H1 (cell line): Measurements from ENCODE around the gene ANKRD65.

Source experiments
- CEBPB ChIP-seq: IDR thresholded peaks from 2 replicates; pipeline ENCODE4 v1.6.1; 2012; ENCODE audit warnings: low read depth, low read length
- EZH2 ChIP-seq: fragments of 200-600 bp; sonication (generic); IDR thresholded peaks from 2 replicates; pipeline ENCODE4 v1.7.1; 2012; ENCODE audit warnings: low read depth, mild to moderate bottlenecking, moderate library complexity, low read length, inconsistent platforms; ENCODE audit not compliant: severe bottlenecking
- NRF1 ChIP-seq: IDR thresholded peaks from 2 replicates; pipeline ENCODE4 v1.6.1; 2011; ENCODE audit warnings: mild to moderate bottlenecking, low read depth, low read length, improper control_type of control experiment
- PHF8 ChIP-seq: fragments of 200-600 bp; sonication (generic); conservative IDR thresholded peaks from 2 replicates; pipeline ENCODE4 v1.7.1; 2012; ENCODE audit warnings: low read depth, mild to moderate bottlenecking, inconsistent platforms, low read length, moderate library complexity
- RAD21 ChIP-seq, 2 experiments: IDR thresholded peaks in 1 of 2; conservative IDR thresholded peaks in 1 of 2; 2 replicates each; pipeline ENCODE4 v1.6.1; 2011; ENCODE audit warnings: low read depth in 2 of 2, low read length in 2 of 2, improper control_type of control experiment in 1 of 2, inconsistent platforms in 1 of 2, mild to moderate bottlenecking in 1 of 2, moderate library complexity in 1 of 2
- SIN3A ChIP-seq, 2 experiments: IDR thresholded peaks in 1 of 2; conservative IDR thresholded peaks in 1 of 2; 2 replicates each; pipeline ENCODE4 v1.6.1; 2011 to 2012; ENCODE audit warnings: low read length in 2 of 2, improper control_type of control experiment in 1 of 2, low read depth in 1 of 2, mild to moderate bottlenecking in 1 of 2
- TCF12 ChIP-seq: IDR thresholded peaks from 2 replicates; pipeline ENCODE4 v1.6.1; 2011; ENCODE audit warnings: low read depth, mild to moderate bottlenecking, low read length

DNA sequence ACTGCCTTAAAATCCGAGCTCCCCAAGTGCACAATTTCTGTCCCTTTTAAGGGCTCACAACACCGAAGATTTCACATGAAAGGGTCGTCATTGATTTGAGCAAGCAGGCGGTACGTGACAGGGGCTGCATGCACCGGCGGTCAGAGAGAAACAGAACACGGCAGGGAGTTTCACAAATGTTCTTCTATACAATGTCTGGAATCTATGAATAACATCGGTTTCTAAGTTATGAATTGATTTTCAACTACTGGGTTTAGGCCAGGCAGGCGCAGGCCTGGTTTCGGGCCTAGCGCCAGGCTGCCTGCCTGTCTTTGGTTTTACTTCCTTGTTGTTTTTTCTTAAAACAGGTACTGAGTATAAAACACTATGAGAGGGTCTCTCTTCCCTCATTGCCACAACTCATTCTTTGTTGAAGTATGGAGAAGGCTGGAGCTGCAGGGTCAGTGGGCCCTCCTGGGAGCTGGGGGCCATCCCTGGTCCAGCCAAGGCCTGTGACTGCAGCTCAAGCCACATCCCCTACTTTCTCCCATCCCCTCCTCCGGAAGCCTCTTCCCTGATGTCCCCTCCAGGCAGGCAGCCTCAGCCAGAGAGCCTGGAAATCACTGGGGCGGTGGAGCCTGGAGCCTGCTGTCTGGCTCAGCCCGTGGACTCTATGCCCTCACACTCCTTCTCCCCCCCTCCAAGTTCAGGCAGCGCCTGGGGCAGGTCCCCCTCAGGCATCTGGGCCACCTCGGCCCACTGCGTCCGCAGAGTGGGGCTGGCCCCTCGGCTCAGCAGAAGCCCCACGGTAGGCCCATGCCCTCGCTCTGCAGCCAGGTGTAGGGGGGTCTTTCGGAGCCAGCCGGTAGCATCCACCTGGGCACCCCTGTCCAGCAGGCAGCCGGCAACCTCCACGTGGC lies 2.4 kb downstream of the ANKRD65 start:
- TF ChIP-seq CEBPB, result no peak
- TF ChIP-seq RAD21 (IDR thresholded peaks at IDR 0.05 in 1 of 2, conservative IDR thresholded peaks at IDR 0.05 in 1 of 2; ENCODE audit: low read depth in 2 of 2, low read length in 2 of 2), result no peak
- no peak for TF ChIP-seq NRF1
- TF ChIP-seq EZH2, result no peak
- no peak for TF ChIP-seq PHF8
- TF ChIP-seq SIN3A (conservative IDR thresholded peaks at IDR 0.05 in 1 of 2, IDR thresholded peaks at IDR 0.05 in 1 of 2; ENCODE audit: low read depth in 1 of 2, low read length in 2 of 2), result no peak
- no peak for TF ChIP-seq TCF12
